ENCODE measurements around the gene TMC5.
"Not testable (repeated sequence)": the region's sequence is repeated elsewhere in the genome, so short reads cannot be mapped to it uniquely, and the experiment has no call there.

Gene TMC5

DNA sequence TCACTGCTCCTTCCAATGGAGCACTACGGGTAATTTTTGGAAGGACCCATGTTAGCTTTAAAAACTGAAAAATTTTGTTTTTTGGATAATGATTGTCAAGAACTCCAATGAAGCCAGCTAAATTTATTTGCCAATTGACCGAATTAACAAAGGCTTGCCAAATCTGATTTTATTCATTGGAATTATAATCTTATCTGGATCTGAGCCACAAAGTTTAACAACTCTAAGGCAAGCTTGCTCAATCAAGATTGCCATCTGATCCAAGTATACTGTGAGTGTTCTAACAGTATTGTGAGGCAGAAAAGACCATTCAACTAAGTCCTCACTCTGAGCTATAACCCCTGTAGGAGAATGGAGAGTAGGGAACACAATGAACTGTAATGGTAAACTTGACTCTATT lies 20.3 kb upstream of the TMC5 start:
- H3K4me3 ChIP-seq (ENCODE audit: low read length); DNase-seq (ENCODE audit: low read depth, low spot score): not testable (repeated sequence)

DNA sequence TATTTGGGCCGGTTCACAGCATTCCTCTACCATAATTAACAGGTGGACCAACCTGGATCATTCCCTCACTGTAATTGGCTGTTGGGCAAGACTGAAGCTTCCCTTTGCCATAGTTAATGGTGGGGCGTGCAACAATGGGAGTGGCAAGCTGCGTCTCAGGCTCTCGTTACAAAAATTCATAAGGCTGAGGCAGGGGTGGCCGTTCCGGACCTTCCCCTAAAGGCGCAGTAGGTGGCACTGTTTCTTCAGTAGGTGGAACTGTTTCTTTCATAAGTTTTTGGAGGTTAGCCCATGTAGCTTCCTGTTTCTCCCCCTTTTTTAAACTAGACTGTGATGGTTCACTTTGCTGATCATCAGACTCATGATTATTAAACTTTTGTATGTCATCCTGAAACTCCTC lies 17.0 kb upstream of the TMC5 start:
- no peak overlapping the region for H3K4me3 ChIP-seq (ENCODE audit: low read length)
- peak; percentile 14 for DNase-seq (ENCODE audit: low read depth, low spot score)

DNA sequence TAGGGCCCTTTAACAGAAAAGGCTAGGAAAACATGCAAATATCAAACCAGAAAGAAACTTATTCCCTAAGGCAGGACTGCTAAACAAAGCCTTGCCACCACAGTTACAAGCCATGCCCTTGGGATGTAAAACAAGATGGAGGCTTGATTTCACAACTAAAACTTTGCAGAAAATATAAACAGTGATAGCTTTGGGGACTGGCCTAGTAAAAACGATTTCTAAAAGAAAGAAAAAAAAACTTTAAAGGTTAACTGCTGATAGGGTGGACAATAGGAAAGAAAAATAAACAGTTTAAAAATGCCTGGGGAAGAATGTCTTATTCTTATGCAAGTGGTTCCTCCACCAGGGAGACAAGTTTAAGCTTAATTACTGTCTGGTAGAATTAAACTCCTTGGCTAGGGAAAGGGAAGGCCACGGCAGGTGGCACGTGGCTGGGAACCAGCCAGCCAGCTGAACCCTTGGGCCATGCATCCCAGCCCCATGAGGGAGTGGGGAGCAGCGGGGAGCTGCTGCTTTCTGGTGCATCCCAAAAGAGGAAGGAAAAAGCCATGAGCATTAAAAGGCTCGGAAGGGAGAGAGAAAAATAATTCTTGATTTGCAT lies 10.7 kb upstream of the TMC5 start:
- H3K4me3 ChIP-seq (ENCODE audit: low read length), result no peak overlapping the region
- DNase-seq (ENCODE audit: low read depth, low spot score), result no peak

DNA sequence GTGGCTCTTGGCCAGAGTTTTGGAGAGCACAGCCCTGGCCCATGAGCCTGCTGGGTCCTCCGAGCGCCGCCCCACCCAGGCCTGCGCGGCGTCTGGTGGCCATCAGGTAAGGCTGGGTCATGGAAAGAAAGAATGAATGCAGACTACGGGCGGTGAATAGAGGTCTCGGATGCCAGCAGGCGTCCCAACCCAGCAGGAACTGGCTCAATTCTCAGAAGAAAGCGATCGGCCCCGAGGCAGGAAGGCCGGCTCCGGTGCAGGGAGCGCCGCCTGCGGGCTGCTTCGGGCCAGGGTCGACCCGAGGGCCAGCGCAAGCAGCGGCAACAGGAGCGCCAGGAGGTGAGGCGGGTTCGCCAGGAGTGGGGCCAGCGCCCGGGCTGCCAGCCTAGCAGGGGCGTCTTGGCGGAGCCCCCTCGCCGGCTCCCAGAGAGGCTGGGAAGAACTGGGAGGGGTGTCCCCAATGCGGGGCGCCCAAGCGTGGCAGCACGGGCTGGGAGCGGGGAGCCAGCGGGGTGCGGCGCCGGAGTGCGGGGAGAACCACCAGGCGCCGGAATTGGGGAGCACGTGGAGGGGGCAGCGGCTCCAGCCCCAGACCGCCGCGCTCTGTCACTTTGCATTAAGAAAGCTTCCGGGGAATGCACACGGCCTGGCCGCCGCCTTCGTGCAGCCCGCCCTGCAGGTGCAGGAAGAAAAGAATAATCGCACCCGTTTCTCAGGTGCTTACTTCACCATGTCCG lies 7.1 kb upstream of the TMC5 start:
- DNase-seq (ENCODE audit: low read depth, low spot score), result no peak
- no peak overlapping the region for H3K4me3 ChIP-seq (ENCODE audit: low read length)

DNA sequence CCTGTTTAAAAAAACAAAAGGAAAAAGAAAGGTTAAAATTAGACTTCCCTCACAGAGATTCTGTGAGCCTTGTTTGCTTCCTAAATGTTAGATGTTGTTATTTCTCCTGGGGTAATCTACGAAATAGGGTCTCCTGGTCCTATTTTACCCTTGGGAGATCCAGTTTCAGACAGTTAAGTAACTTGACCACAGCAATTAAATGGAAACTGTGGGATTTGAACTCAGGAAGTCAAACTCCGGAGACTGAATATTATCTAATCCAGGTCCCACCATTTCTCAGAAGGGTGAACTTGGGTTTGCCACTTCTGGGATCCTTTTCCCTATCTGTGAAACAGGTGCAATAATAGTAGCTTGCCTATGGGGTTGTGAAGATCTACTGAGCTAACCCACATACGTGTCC lies 6.4 kb upstream of the TMC5 start:
- no peak overlapping the region for H3K4me3 ChIP-seq (ENCODE audit: low read length)
- DNase-seq (ENCODE audit: low read depth, low spot score), result no peak

DNA sequence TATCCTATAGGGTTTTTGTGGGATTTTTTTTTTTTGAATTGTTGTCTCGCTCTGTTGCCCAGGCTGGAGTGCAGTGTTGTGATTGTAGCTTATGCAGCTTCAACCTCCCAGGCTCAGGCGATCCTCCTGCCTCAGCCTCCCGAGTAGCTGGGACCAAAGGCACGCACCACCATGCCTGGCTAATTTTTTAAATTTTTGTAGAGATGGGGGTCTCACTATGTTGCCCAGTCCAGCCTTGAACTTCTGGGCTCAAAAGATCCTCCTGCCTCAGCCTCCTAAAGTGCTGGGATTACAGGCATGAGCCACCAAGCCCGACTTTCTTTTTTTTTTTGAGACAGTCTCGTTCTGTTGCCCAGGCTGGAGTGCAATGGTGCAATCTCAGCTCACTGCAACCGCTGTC lies 5.6 kb upstream of the TMC5 start:
- DNase-seq (ENCODE audit: low read depth, low spot score); H3K4me3 ChIP-seq (ENCODE audit: low read length): not testable (repeated sequence)

DNA sequence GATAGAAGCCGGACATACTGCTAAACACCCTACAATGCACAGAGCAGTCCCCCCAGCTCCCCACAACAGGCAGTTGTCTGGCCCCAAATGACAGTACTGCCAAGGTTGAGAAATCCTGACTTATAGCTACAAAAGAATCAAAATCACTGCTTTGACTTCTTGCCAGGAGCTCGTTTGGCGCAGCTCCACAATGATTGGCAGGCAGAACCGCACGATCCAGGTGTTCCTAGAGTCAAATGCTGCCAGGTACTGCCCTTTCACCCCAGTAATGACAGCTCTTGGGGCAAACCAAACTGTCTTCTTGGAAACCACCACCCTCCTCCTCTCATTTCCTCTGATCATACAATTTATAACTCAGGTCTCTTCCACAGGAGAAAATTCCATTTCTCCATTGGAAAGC lies 2.2 kb upstream of the TMC5 start:
- DNase-seq (ENCODE audit: low read depth, low spot score), result no peak
- H3K4me3 ChIP-seq (ENCODE audit: low read length), result no peak overlapping the region

DNA sequence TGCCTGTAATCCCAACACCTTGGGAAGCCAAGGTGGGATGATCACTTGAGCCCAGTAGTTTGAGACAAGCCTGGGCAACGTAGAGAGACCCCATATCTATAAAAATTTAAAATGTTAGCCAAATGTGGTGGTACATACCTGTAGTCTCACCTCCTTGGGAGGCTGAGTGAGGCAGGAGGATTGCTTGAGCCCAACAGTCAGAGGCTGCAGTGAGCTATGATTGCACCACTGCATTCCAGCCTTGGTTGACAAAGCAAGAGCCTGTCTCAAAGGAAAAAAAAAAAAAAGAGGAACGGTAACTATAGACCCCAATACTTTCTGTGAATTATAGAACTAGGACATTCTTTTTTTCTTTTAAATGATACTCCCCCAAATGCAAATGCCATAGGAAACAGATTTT lies 1.8 kb upstream of the TMC5 start:
- no peak for DNase-seq (ENCODE audit: low read depth, low spot score)
- H3K4me3 ChIP-seq (ENCODE audit: low read length), result no peak overlapping the region

DNA sequence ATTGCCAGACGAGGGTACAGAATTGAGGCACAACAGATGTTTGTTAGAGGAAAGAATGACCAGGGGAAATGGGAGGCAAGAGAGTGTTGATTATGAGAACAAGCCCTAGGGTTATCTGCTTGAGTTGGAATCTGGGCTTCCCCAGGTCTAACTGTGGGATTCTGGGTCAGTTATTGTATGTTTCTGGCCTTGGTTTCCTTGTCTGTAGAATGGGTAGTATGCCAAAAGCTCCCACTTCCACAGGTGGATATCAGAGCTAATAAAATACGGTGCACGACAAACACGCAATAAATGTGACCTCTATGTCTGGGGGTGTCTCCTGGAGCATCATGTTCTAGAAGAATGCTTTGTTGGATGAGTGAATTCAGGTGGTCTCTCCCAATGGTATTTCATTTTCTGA lies 517 bp downstream of the TMC5 start:
- H3K4me3 ChIP-seq (ENCODE audit: low read length), result no peak overlapping the region
- no peak for DNase-seq (ENCODE audit: low read depth, low spot score)

DNA sequence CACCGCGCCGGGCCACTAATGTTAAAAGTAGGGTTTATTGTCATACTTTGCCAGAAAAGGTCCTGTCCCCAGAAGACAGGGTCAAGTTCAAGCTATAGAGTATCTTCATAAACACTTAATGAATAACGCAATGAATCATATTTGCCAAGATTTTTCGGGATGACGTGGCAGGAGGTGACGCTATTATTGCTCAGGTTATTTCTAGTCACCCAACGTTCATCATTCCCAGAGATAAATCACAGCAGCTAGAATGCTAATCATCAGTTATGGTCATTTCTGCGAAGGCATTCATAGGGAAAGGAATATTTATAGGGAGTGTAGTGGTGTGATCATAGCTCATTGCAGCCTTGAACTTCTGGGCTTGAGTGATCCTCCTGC lies 2.0 kb downstream of the TMC5 start:
- no peak for DNase-seq (ENCODE audit: low read depth, low spot score)
- H3K4me3 ChIP-seq (ENCODE audit: low read length), result no peak overlapping the region

DNA sequence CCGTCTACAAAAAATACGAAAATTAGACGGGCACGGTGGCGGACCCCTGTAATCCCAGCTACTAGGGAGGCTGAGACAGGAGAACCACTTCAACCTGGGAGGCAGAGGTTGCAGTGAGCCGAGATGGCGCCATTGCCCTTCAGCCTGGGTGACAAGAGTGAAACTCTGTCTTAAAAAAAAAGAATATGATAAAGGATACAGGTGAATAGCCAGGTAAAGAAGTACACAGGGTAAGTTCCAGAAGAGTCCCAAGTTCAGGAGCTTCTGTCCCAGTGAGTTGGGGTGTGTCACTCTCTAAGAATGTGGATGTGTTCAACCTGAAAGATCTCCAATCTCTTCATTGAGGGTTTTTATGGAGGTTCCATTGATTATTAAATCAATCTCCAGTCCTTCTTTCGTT lies 6.8 kb downstream of the TMC5 start:
- no peak overlapping the region for H3K4me3 ChIP-seq (ENCODE audit: low read length)

DNA sequence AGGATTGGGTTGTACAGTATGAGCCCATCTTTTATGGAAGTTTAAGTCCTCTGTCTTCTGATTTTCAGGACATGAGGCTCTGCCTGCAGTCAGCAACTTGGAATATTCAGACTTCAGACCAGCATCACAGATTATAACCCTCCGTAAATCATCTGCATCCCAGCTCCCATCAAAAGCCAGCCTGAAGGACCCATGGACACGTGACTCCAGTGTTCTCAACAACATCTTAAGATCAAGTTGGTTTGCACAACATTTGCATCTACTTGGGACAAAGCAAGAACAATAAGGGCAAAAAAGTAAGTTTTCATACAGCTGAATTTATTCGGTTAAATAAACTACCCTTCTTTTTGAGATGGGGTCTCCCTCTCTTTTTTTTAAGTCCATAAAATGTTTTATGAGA lies 12.7 kb downstream of the TMC5 start:
- no peak for DNase-seq (ENCODE audit: low read depth, low spot score)

More for the DNA sequence above, 6.8 kb downstream of the TMC5 start:
- no peak for DNase-seq (ENCODE audit: low read depth, low spot score)

DNA sequence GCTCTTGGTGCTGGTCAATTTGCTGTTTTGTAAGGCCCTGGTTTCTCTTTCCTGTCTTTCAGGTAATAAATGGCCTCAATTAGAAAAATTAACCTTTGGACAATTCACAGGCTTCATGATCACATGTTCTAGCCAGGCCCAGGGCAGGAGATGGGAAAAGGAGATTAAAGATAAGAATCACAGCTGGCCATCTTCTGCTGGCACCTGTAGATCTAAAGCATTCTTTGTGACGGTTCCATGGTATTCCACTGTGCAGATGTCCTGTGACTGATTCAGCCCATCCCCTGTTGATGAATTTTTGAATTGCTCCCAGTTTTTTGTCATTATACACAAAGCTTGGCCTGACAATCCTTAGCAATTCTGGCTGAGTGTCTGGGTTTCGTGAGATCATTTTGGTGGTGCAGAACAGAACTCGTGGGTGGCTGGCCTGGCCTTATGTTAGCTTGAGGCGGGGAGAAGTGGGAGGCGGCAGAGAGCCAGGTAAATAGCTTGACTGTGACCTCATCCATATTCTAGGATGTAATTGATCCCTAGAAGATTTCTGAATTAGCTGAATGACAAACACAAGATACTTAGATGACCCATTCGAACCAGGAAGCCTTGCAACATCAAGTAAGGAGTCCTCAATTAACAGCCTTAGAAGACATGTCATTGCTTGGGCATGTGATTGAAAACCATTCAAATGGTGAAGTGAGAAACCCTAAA lies 14.1 kb downstream of the TMC5 start:
- H3K4me3 ChIP-seq (ENCODE audit: low read length), result no peak overlapping the region
- no peak for DNase-seq (ENCODE audit: low read depth, low spot score)

More for the DNA sequence above, 12.7 kb downstream of the TMC5 start:
- no peak overlapping the region for H3K4me3 ChIP-seq (ENCODE audit: low read length)

DNA sequence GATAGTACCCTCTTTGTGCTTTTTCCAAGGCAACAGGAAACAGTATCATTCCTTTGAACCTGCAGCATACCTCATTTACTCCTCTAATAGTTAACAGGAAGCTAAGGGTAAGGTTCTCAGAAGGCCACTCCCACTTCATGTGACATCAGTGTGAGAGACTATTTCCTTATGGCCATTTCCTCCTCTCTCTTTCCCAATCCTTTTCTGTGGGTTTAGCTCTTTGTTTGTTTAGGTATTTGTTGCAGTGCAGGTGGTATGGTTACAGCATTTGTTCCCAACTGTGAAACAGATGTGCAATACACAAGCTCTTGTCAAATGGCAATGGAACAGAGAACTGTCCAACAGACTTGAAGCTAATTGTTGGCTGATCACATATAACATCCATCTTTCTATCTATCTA lies 14.7 kb downstream of the TMC5 start:
- DNase-seq (ENCODE audit: low read depth, low spot score), result peak; percentile 28
- H3K4me3 ChIP-seq (ENCODE audit: low read length), result no peak overlapping the region

DNA sequence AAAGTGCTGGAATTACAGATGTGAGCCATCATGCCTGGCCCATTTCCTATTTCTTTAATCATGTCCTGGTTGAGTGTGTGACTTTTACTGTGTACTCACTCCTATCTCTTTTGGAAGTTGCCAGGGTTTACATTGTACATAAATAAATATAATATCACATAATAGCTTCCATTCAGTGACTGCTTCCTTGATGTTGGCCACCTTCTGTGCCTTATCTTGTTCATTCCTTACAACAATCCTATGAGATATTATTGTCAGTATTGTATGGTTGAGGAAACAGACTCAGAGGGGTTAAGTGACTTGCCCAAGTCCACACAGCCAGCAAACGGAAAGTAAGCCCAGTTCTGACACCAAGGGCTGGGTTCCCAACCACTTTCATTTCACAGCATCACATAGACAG lies 16.9 kb downstream of the TMC5 start:
- DNase-seq (ENCODE audit: low read depth, low spot score), result no peak
- H3K4me3 ChIP-seq (ENCODE audit: low read length), result no peak overlapping the region

DNA sequence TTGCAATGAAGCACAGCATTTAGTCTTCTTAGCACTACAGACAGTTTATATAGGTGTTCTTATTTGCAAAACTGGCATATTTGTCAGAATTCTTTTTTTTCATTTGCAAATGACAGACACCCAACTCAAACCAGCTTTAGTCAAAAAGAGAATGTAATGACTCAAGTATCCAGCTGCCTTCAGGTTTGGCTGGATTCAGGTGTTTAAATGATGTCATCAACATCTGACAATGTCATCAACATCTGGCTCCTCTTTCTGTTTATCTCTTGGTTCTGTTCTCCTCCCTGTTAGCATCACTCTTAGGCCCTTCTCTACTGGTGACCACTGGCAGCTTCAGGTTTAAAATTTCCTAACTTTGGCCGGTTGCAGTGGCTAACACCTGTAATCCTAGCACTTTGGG lies 18.9 kb downstream of the TMC5 start:
- DNase-seq (ENCODE audit: low read depth, low spot score), result no peak
- no peak overlapping the region for H3K4me3 ChIP-seq (ENCODE audit: low read length)

DNA sequence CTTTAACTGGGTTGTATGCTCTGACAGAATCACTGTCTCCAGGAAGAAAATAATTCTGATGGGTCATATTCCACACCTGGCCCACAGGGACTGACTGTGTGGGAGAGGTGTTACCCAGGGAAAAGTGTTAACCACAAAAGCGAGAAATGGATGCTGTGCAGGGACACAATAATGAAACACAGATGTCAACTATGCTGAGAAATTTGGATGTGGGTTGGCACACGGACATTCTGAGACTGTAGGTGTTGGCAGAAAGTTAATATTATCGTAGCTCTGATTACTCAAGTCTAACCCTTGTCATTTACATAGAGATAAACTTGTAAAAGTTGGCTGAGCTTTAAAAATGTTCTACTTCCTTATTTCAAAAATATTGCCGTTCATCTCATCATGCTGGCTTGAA lies 19.6 kb downstream of the TMC5 start:
- DNase-seq (ENCODE audit: low read depth, low spot score), result no peak
- no peak overlapping the region for H3K4me3 ChIP-seq (ENCODE audit: low read length)

DNA sequence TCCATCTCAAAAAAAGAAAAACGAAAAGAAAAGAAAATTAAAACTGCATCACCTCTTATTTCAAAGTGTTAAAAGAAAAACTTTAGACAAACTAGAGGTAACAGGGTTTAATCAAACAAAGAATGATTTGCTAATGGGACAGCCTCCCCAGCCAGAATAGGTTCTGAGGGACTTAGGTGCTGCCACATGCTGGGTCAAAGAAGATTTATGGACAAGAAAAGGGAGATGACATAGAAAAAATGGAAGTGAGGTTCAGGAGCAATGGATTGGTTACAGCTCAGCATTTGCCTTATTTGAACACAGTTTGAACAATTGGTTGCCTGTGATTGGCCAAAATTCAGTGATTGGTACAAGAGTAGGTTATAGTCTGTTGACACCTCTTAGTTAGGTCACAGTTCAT lies 21.1 kb downstream of the TMC5 start:
- DNase-seq (ENCODE audit: low read depth, low spot score), result no peak
- no peak overlapping the region for H3K4me3 ChIP-seq (ENCODE audit: low read length)

DNA sequence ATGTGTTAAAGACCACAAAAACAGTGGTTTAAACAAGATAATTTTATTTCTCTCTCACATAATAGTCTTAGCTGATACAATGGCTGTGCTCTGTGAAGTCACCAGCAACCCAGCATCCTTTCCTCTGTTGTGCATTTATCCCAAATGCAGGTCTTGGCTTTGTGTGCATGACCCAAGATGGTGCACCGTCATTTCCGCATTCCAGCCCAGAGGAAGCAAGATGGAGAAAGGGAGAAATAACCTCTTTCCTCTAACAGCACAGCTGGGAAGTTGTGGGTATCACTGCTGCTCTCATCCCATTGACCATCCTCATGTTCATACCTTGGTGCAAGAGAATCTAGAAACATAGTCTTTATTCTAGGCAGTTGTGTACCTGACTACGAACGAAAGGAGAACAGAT lies 21.8 kb downstream of the TMC5 start:
- no peak for DNase-seq (ENCODE audit: low read depth, low spot score)
- no peak overlapping the region for H3K4me3 ChIP-seq (ENCODE audit: low read length)

DNA sequence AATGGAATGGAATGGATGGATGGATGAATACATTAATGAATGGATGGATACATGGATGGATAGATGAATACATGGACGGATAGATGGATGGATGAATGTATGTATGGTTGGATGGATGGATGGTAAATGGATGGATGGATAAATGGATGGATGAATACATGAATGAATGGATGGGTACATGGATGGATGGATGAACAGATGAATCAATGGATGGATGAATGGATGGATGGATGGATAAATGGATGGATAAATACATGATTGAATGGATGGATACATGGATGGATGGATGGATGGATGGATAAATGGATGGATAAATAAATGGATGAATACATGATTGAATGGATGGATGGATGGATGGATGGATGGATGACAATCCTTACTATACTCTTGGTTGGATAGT lies 26.0 kb downstream of the TMC5 start:
- no peak overlapping the region for H3K4me3 ChIP-seq (ENCODE audit: low read length)
- DNase-seq (ENCODE audit: low read depth, low spot score), result no peak
